ENCODE data around the gene GUCD1.
"Not testable (repeated sequence)": the region's sequence is repeated elsewhere in the genome, so short reads cannot be mapped to it uniquely, and the experiment has no call there.

GUCD1 gene

GRCh38 chr22:24595228-24595627 is 40.3 kb upstream of the GUCD1 start:
- Histone ChIP-seq H3K4me3 (ENCODE audit: low read depth, low read length) (no peak overlapping the region), H3K27me3 (ENCODE audit: insufficient read depth, low read length) (no peaks in the 10 kb centered on the region), H2AFZ (ENCODE audit: low read length, unreplicated experiment) (no peak overlapping the region), H3K36me3 (ENCODE audit: insufficient read depth, low read length) (no peaks in the 10 kb centered on the region), H3K79me2 (ENCODE audit: control insufficient read depth, insufficient read depth, low read length, unreplicated experiment) (no peaks in the 10 kb centered on the region), H3K27ac (ENCODE audit: low read depth, low read length) (no peak overlapping the region), H3K4me1 (ENCODE audit: control insufficient read depth, insufficient read depth, low read length, unreplicated experiment) (no peaks in the 10 kb centered on the region)

GRCh38 chr22:24594569-24595120 is 39.7 kb upstream of the GUCD1 start:
- Histone ChIP-seq H3K27ac (ENCODE audit: low read depth, low read length) (no peak overlapping the region), H3K4me3 (ENCODE audit: low read depth, low read length) (no peak overlapping the region), H3K36me3 (ENCODE audit: insufficient read depth, low read length) (no peaks in the 10 kb centered on the region), H3K4me1 (ENCODE audit: control insufficient read depth, insufficient read depth, low read length, unreplicated experiment) (no peaks in the 10 kb centered on the region), H3K27me3 (ENCODE audit: insufficient read depth, low read length) (no peaks in the 10 kb centered on the region), H3K79me2 (ENCODE audit: control insufficient read depth, insufficient read depth, low read length, unreplicated experiment) (no peaks in the 10 kb centered on the region), H2AFZ (ENCODE audit: low read length, unreplicated experiment) (no peak overlapping the region)

DNA sequence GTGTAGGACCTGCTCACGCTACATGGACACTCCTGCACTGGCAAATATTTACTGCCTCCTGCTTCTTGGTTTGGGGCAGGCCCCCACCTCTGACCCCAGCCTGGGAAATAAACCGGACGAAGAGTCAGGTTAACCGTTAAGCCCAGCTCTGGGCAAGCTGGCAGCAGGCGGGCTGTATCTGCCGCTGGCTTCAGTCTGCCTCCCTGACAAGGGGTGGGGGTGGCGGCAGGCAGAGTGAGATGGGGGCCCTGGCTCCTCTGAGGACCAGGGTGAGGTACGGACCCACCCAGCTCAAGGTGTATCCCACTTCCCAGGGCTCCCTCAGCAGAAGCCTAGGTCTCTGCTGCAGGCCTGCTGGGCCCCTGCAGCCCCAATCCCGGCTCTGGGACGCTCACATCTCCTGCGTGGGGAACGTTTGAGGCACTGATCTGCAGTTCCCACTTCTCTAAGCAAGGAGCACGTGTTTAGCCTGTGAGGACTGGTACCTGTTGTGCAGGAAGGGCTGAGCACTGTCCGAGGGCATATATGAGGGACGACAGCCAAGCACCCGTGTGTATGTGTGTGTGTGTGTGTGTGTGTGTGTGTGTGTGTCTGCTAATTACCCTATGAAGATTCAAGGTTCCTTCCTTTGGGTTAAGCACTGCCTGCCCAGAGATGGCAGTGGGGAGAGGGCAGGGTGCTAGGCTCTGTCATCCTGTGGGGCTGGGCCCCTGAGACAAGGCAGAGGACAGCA is 39.1 kb upstream of the GUCD1 start:
- Histone ChIP-seq H3K36me3 (ENCODE audit: insufficient read depth, low read length) (no peaks in the 10 kb centered on the region), H3K27me3 (ENCODE audit: insufficient read depth, low read length) (no peaks in the 10 kb centered on the region), H3K4me3 (ENCODE audit: low read depth, low read length) (no peak overlapping the region), H3K79me2 (ENCODE audit: control insufficient read depth, insufficient read depth, low read length, unreplicated experiment) (no peaks in the 10 kb centered on the region), H2AFZ (ENCODE audit: low read length, unreplicated experiment) (no peak overlapping the region), H3K4me1 (ENCODE audit: control insufficient read depth, insufficient read depth, low read length, unreplicated experiment) (no peaks in the 10 kb centered on the region), H3K27ac (ENCODE audit: low read depth, low read length) (no peak overlapping the region)

- H3K27ac ChIP-seq (ENCODE audit: low read depth, low read length); H3K4me1 ChIP-seq (ENCODE audit: control insufficient read depth, insufficient read depth, low read length, unreplicated experiment); H2AFZ ChIP-seq (ENCODE audit: low read length, unreplicated experiment); H3K36me3 ChIP-seq (ENCODE audit: insufficient read depth, low read length); H3K27me3 ChIP-seq (ENCODE audit: insufficient read depth, low read length); H3K79me2 ChIP-seq (ENCODE audit: control insufficient read depth, insufficient read depth, low read length, unreplicated experiment): not testable (repeated sequence)
- peak overlapping the region; percentile 77 for H3K4me3 ChIP-seq (ENCODE audit: low read depth, low read length)
These were observed 38.6 kb upstream of the GUCD1 start for GRCh38 chr22:24593559-24593835.

- H3K4me1 ChIP-seq (ENCODE audit: control insufficient read depth, insufficient read depth, low read length, unreplicated experiment): no peaks in the 10 kb centered on the region
- H3K4me3 ChIP-seq (ENCODE audit: low read depth, low read length): peak within 1 kb of the TSS; percentile 77
- H2AFZ ChIP-seq (ENCODE audit: low read length, unreplicated experiment): peak within 1 kb of the TSS; percentile 51
These were observed 38.1 kb upstream of the GUCD1 start, which contains the start of gene LRRC75B for GRCh38 chr22:24592851-24593558. Gene LRRC75B (minus strand): TSS chr22:24593073. CDS start chr22:24593039, 34 bp downstream.

GRCh38 chr22:24592058-24592850 is 37.3 kb upstream of the GUCD1 start:
- Histone ChIP-seq H3K27ac (ENCODE audit: low read depth, low read length) (no peak overlapping the region), H2AFZ (ENCODE audit: low read length, unreplicated experiment) (peak overlapping the region; percentile 51), H3K4me3 (ENCODE audit: low read depth, low read length) (peak overlapping the region; percentile 77), H3K27me3 (ENCODE audit: insufficient read depth, low read length) (no peaks in the 10 kb centered on the region), H3K36me3 (ENCODE audit: insufficient read depth, low read length) (no peaks in the 10 kb centered on the region), H3K4me1 (ENCODE audit: control insufficient read depth, insufficient read depth, low read length, unreplicated experiment) (no peaks in the 10 kb centered on the region), H3K79me2 (ENCODE audit: control insufficient read depth, insufficient read depth, low read length, unreplicated experiment) (no peaks in the 10 kb centered on the region)

More at GRCh38 chr22:24592851-24593558, 38.1 kb upstream of the GUCD1 start, which contains the start of gene LRRC75B:
- Histone ChIP-seq H3K36me3 (ENCODE audit: insufficient read depth, low read length) (no peaks in the 10 kb centered on the region), H3K79me2 (ENCODE audit: control insufficient read depth, insufficient read depth, low read length, unreplicated experiment) (no peaks in the 10 kb centered on the region), H3K27me3 (ENCODE audit: insufficient read depth, low read length) (no peaks in the 10 kb centered on the region), H3K27ac (ENCODE audit: low read depth, low read length) (no peak within 1 kb of the TSS)

- Histone ChIP-seq H3K27ac (ENCODE audit: low read depth, low read length) (no peak overlapping the region), H3K4me1 (ENCODE audit: control insufficient read depth, insufficient read depth, low read length, unreplicated experiment) (no peaks in the 10 kb centered on the region), H3K27me3 (ENCODE audit: insufficient read depth, low read length) (no peaks in the 10 kb centered on the region), H2AFZ (ENCODE audit: low read length, unreplicated experiment) (no peak overlapping the region), H3K4me3 (ENCODE audit: low read depth, low read length) (no peak overlapping the region), H3K79me2 (ENCODE audit: control insufficient read depth, insufficient read depth, low read length, unreplicated experiment) (no peaks in the 10 kb centered on the region), H3K36me3 (ENCODE audit: insufficient read depth, low read length) (no peaks in the 10 kb centered on the region)
These were observed 36.4 kb upstream of the GUCD1 start for GRCh38 chr22:24591286-24591830.

GRCh38 chr22:24590596-24591173 is 35.7 kb upstream of the GUCD1 start:
- H3K27ac ChIP-seq (ENCODE audit: low read depth, low read length): no peak overlapping the region
- H3K4me1 ChIP-seq (ENCODE audit: control insufficient read depth, insufficient read depth, low read length, unreplicated experiment): no peaks in the 10 kb centered on the region
- no peak overlapping the region for H2AFZ ChIP-seq (ENCODE audit: low read length, unreplicated experiment)
- H3K27me3 ChIP-seq (ENCODE audit: insufficient read depth, low read length): no peaks in the 10 kb centered on the region
- H3K4me3 ChIP-seq (ENCODE audit: low read depth, low read length): no peak overlapping the region
- no peaks in the 10 kb centered on the region for H3K79me2 ChIP-seq (ENCODE audit: control insufficient read depth, insufficient read depth, low read length, unreplicated experiment)
- no peaks in the 10 kb centered on the region for H3K36me3 ChIP-seq (ENCODE audit: insufficient read depth, low read length)

GRCh38 chr22:24589518-24590030 is 34.6 kb upstream of the GUCD1 start:
- no peak overlapping the region for H3K27ac ChIP-seq (ENCODE audit: low read depth, low read length)
- no peaks in the 10 kb centered on the region for H3K36me3 ChIP-seq (ENCODE audit: insufficient read depth, low read length)
- H3K4me1 ChIP-seq (ENCODE audit: control insufficient read depth, insufficient read depth, low read length, unreplicated experiment): no peaks in the 10 kb centered on the region
- H2AFZ ChIP-seq (ENCODE audit: low read length, unreplicated experiment): no peak overlapping the region
- H3K4me3 ChIP-seq (ENCODE audit: low read depth, low read length): no peak overlapping the region
- H3K27me3 ChIP-seq (ENCODE audit: insufficient read depth, low read length): no peaks in the 10 kb centered on the region
- no peaks in the 10 kb centered on the region for H3K79me2 ChIP-seq (ENCODE audit: control insufficient read depth, insufficient read depth, low read length, unreplicated experiment)
